Measurements from ENCODE around the gene B4GALT5. TPM values are rescaled to one million over a fixed set of nuclear protein-coding genes. Genes with fewer than 3 reads are reported as not detected.

B4GALT5 gene
- total RNA-seq, 1 donor from 2014 or later = 46.1 TPM

GRCh38 chr20:49697071-49697470 is 16.6 kb downstream of the B4GALT5 start:
- no peak for TF ChIP-seq CTCF (IDR thresholded peaks at IDR 0.05)
- Histone ChIP-seq H3K4me3 (no peak overlapping the region), H3K4me1 (peaks cover 75% of the 10 kb centered on the region), H3K27ac (no peak overlapping the region), H3K9me3 (no peaks in the 10 kb centered on the region), H3K36me3 (no peaks in the 10 kb centered on the region), H3K27me3 (no peaks in the 10 kb centered on the region)
- peak; percentile 68 for DNase-seq
- peak; percentile 74 for ATAC-seq
- intact Hi-C loops (cut with DNase I) = no loop called here

GRCh38 chr20:49696594-49696993 is 17.1 kb downstream of the B4GALT5 start:
- H3K4me1 ChIP-seq = peaks cover 73% of the 10 kb centered on the region
- DNase-seq = no peak
- H3K27me3 ChIP-seq = no peaks in the 10 kb centered on the region
- H3K4me3 ChIP-seq = no peak overlapping the region
- no peak for ATAC-seq
- no peaks in the 10 kb centered on the region for H3K9me3 ChIP-seq
- no peaks in the 10 kb centered on the region for H3K36me3 ChIP-seq
- intact Hi-C loops (cut with DNase I) = no loop called here
- no peak for TF ChIP-seq CTCF (IDR thresholded peaks at IDR 0.05)
- H3K27ac ChIP-seq = no peak overlapping the region

DNA sequence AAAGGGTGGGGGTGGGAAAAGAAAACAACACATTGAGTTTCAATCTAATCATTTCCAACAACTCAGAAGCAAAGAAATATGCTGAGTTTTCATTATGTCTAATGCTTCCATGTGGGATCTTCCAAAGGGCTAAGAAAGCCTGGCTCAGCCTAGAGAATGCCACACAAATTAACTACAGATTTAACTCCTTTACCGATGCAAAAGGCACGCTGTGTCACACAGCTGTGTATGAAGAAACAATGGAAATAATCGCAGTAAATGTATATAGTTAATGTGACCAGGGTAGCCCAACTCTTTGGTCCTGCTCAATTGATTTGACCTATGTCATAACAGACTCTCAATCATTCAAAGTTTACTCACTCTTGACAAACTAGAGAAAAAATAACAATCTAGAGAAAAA is 17.8 kb downstream of the B4GALT5 start:
- TF ChIP-seq CTCF (IDR thresholded peaks at IDR 0.05) = no peak
- intact Hi-C loops (cut with DNase I) = no loop called here
- ATAC-seq (no peak), DNase-seq (no peak)
- no peaks in the 10 kb centered on the region for H3K27me3 ChIP-seq
- H3K4me3 ChIP-seq = no peak overlapping the region
- H3K4me1 ChIP-seq = peaks cover 73% of the 10 kb centered on the region
- no peaks in the 10 kb centered on the region for H3K9me3 ChIP-seq
- no peak overlapping the region for H3K27ac ChIP-seq
- no peaks in the 10 kb centered on the region for H3K36me3 ChIP-seq

GRCh38 chr20:49694450-49695071 is 19.1 kb downstream of the B4GALT5 start:
- ATAC-seq (peak; percentile 24), DNase-seq (no peak)
- intact Hi-C loops (cut with DNase I) = no loop called here
- no peak for TF ChIP-seq CTCF (IDR thresholded peaks at IDR 0.05)
- H3K4me1 ChIP-seq = peaks cover 64% of the 10 kb centered on the region
- no peak overlapping the region for H3K27ac ChIP-seq
- no peaks in the 10 kb centered on the region for H3K36me3 ChIP-seq
- H3K9me3 ChIP-seq = no peaks in the 10 kb centered on the region
- H3K27me3 ChIP-seq = no peaks in the 10 kb centered on the region
- H3K4me3 ChIP-seq = no peak overlapping the region

- DNase-seq (no peak), ATAC-seq (no peak)
Observed at GRCh38 chr20:49693435-49694171, 20.1 kb downstream of the B4GALT5 start.

More at GRCh38 chr20:49693435-49694171, 20.1 kb downstream of the B4GALT5 start:
- no peak for TF ChIP-seq CTCF (IDR thresholded peaks at IDR 0.05)
- intact Hi-C loops (cut with DNase I) = no loop called here
- no peaks in the 10 kb centered on the region for H3K9me3 ChIP-seq
- H3K27ac ChIP-seq = no peak overlapping the region
- H3K4me1 ChIP-seq = peaks cover 66% of the 10 kb centered on the region
- H3K36me3 ChIP-seq = no peaks in the 10 kb centered on the region
- H3K4me3 ChIP-seq = no peak overlapping the region
- no peaks in the 10 kb centered on the region for H3K27me3 ChIP-seq
